Measurements from ENCODE around the gene TRIM15. TPM values are rescaled to one million over a fixed set of nuclear protein-coding genes. Genes with fewer than 3 reads are reported as not detected.
"Not testable (repeated sequence)": the region's sequence is repeated elsewhere in the genome, so short reads cannot be mapped to it uniquely, and the experiment has no call there.

TRIM15 gene
- total RNA-seq = not detected in 2 replicates

GRCh38 chr6:30163090-30163917 is at the start of gene TRIM15:
TRIM15 (plus strand) TSS chr6:30163546; CDS start chr6:30163685, 139 bp downstream.
- no peak for DNase-seq (ENCODE audit: low read depth in 2 of 2)

GRCh38 chr6:30113841-30114240 is 49.5 kb upstream of the TRIM15 start:
- DNase-seq (ENCODE audit: low read depth in 2 of 2) = no peak

DNA sequence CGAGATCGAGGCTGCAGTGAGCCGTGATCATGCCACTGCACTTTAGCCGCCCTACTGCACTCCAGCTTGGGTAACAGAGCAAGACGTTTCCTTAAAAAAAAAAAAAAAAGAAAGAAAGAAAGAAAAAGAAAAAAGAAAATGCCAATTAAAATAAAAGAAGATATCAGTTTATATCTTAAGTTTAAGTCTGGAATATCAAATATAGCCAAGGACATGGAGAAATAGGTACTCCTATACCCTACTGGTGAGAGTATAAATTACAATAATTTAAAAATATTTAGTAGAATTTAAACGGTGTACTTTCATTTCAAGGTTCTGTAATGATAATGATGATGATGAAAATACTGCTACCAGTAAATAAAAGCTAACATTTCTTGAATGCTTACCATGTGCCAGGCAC is 46.6 kb upstream of the TRIM15 start:
- DNase-seq (ENCODE audit: low read depth in 2 of 2) = no peak

GRCh38 chr6:30118691-30119090 is 44.7 kb upstream of the TRIM15 start:
- DNase-seq (ENCODE audit: low read depth in 2 of 2) = not testable (repeated sequence)

- no peak for DNase-seq (ENCODE audit: low read depth in 2 of 2)
Observed at GRCh38 chr6:30121446-30122366, 41.6 kb upstream of the TRIM15 start.

DNA sequence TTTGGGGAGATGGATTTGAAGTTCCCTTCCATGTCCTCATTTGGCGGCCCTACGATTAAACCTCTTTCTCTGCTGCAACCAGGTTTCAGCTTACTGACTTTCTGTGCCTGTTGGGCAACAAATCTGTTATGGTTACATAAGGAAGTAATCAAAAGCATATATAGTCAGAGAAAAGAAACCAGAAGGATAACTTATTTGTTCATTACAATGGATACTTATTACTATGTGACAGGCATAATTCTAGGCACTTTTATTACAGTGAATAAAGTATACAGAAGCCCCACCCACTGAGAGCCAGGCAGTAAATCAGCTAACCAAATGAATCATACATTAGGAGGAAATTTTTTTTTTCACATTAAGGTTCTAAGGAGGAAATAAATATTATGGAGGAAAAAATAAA is 40.8 kb upstream of the TRIM15 start:
- no peak for DNase-seq (ENCODE audit: low read depth in 2 of 2)

DNA sequence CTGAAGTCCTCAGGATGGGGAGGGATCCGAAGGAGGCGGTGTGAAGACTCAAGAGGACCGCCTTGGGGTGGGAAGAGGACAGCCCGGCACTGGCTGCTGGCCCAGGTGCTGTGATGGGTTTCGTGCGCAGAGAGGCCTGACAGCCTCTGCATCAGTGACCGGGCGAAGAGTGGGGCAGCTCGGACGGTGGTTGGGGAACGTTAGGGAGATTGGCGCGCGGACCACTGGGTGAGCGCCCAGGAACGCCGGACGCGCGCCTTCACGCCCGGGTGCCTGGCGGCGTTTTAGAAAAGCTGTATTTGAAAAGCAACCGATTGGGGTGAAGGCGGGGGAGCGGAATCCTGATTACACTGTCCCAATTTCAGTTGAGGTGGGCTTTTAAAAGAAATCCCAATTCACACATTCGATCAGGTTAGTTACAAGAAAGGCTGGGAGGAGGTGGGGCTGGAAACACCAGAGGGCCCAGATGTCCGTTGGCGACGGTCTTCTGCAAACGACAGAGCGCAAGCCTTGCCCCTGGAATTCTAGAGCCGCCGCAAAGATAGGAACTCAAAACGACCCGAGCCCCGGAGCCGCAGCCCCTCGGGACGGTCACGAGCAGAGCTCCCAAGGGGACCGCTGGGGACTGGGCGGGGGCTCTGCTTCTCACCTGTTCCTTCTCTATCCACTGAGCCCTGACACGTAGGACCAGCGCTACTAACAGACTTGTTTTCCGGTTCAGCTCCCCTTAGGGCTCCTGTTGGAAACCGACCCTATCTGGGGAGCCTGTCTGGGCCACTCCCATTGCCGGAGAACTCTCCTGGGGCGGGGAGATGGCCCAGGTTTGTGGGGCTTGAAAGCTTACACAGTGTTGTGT is 35.9 kb upstream of the TRIM15 start:
- DNase-seq (ENCODE audit: low read depth in 2 of 2) = no peak

DNA sequence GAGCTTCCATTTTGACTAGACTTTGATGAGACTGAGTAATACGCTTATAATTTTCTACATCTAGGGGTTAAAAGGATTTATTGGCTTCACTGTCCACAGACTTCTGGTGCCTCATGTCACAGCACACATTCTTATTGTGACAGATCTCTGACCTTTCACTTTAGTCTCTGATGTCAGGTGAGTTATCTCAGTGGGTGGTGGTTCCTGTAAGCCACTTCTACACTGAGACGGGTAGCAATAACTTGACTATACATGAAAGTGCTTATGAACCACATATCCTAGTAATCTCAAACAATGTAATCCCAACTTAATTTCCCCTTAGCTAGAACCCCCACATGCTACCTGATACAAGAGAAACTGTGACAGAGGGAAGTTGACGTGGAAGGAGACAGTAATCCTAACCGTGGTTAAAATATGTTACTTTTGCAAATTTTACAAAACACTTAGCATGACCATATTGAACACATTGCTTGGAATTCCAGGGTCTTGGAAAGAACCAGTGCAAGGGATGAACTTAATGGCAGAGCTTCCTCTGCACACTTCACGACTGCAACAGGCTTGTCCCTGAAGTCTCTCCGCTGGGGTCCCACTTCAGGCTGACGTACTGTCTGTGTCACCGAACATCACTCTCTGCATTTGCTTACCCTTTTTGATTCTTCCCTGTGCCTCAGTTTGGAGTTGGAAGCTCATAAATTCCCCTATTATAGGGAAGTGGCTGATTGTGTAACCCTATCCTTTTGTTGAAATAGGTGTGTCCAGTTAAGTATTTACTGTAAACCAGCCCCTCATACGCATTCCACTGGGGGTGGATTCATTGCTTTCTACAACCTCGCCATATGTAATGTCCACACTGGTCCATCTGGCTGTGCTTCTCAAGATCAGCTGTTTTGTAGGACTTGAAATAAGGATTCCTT is 33.8 kb upstream of the TRIM15 start:
- no peak for DNase-seq (ENCODE audit: low read depth in 2 of 2)

- no peak for DNase-seq (ENCODE audit: low read depth in 2 of 2)
Observed at GRCh38 chr6:30130179-30130679, 33.1 kb upstream of the TRIM15 start.

GRCh38 chr6:30130887-30131862 is 32.2 kb upstream of the TRIM15 start:
- peak; percentile 82 to 86 for DNase-seq (ENCODE audit: low read depth in 2 of 2)

DNA sequence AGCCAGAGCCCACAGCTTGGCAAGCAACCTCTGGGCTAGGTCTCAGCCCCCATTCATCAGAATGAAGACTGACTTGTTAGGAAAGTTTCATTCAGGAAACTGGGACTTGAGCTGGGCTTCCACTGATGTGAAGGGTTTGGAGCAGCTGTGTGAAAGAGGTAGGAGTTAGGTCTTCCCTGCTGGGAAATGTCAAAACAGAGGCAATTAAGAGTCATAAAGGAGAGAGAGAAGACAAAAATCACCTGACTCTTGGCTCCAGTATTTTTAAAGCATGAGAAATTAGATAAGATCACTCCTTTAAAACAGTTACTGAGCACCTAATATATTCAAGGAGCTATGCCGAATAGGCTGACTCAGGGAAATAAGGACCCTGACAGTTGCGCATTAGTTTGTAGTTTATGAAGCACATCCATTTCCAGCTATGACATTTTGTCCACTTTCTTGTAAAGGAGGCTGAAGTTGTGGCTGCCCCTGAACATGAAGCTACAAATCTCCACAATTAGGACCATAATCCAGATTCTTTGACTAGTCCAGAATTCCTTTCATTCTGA is 31.3 kb upstream of the TRIM15 start:
- no peak for DNase-seq (ENCODE audit: low read depth in 2 of 2)

DNA sequence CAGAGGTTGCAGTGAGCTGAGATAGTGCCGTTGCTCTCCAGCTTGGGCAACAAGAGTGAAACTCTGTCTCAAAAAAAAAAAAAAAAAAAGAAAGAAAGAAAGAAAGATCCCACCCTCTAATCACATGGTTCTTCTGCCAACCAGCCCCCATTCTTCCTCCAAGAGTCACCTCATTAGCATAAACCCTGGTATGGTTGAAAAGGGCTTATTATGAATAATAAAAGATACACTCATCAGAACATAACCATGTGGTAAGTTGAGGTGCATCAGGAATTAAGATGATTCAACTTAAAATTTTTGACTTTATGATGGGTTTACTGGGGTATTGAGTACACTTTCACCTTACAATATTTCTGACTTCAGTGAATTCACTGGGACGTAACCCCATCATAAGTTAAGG is 28.2 kb upstream of the TRIM15 start:
- DNase-seq (ENCODE audit: low read depth in 2 of 2) = no peak

DNA sequence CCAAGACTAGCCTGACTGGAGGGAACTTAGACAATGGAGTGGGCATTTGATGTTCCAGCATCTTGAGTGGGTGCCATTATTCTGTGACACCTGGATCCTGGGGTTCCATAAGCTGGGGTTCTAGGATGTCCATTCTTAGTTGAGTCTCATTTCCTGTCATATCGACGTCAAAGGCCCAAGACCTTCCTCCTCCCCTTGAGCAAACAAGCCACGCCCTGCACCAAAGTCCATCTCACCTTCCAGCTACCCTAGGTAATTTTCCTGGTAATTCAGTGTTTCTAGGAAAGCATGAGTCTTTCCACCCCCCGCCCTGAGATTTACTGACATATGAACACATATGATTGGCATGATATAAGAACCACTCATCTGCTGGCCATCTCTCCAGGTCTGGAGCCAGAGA is 27.6 kb upstream of the TRIM15 start, which contains the start of gene TRIM40:
TSS of gene TRIM40 (plus strand) at position 384 of the 400 bp plus-strand sequence. CDS start 897 bp downstream, outside the sequence.
- no peak for DNase-seq (ENCODE audit: low read depth in 2 of 2)

DNA sequence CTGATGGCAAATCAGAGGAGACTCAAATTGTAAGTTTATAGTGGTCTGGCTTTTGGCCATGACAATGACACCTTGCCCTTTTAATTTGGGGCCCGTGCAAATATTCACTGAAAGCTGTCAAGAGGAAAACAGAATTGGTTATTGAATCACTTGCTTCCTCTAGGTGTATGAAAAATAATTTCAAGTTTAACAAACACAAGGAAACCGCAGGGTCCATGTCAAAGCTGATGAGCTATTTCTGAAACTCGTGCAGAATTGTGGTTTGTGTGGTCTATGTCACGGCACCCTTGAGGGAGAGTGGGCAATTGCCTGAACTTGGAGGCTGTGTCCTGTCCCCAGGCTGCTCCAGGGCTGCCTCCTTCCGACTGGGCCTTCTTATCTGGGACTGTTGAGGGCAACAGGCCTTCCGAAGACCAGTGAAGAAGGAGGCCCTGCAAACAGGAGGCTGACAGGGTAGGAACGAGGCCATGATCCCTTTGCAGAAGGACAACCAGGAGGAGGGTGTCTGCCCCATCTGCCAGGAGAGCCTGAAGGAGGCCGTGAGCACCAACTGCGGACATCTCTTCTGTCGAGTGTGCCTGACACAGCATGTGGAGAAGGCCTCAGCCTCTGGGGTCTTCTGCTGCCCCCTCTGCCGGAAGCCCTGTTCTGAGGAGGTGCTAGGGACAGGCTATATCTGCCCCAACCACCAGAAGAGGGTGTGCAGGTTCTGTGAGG is 26.6 kb upstream of the TRIM15 start:
- DNase-seq (ENCODE audit: low read depth in 2 of 2) = no peak

DNA sequence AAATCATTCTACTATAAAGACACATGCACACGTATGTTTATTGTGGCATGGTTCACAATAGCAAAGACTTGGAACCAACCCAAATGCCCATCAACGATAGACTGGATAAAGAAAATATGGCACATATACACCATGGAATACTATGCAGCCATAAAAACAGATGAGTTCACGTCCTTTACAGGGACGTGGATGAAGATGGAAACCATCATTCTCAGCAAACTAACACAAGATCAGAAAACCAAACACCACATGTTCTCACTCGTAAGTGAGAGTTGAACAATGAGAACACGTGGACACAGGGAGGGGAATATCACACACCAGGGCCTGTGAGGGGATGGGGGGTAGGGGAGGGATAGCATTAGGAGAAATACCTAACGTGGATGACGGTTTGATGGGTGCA is 23.1 kb upstream of the TRIM15 start:
- not testable (repeated sequence) for DNase-seq (ENCODE audit: low read depth in 2 of 2)

- DNase-seq (ENCODE audit: low read depth in 2 of 2) = no peak
Observed at GRCh38 chr6:30142665-30143064, 20.7 kb upstream of the TRIM15 start.

GRCh38 chr6:30143780-30144179 is 19.6 kb upstream of the TRIM15 start:
- no peak for DNase-seq (ENCODE audit: low read depth in 2 of 2)

DNA sequence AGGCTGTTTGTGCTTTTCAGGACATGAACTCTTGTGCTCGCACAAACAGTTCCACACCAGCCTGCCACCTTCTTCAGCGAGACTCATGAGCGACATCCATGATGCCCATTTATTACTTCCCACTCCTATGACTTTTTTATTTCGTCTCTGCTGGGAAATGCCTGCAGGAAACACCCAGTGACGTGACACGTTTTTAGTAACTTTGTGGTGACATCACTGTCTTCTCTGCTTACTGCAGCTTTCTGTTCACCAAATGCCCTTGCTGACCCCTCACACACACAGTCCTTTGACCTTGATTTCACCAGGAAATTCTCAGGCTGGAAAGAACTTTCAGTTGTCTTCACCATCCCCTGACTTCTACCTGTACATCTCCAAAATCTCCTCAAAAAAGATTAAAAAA is 18.5 kb upstream of the TRIM15 start:
- DNase-seq (ENCODE audit: low read depth in 2 of 2) = no peak

All from lung microvascular endothelial cell (primary cell).